IMR-90 (cell line): ENCODE results near the gene PROX2. TPM values are rescaled to one million over a fixed set of nuclear protein-coding genes. Genes with fewer than 3 reads are reported as not detected.
A peak's percentile ranks its signal among the peaks of the same experiment; 100 is the strongest.

ENCODE experiments used
- ATAC-seq: fragments of 200-7000 bp; cut with Tn5 transposase; 2 replicates; pipeline ENCODE4 v1.9.1; 2020; ENCODE audit warnings: low read depth, mild to moderate bottlenecking, moderate library complexity
- BruUV-seq: library from RNA; stranded (reverse); fragments of 400-500 nt; replicated peaks from 2 replicates; lab custom pipeline; 2021; lab: Mats Ljungman, UMichigan
- CTCF ChIA-PET: fragments of 300-600 bp; formaldehyde crosslinking; extraction: SDS; loops from one replicate; lab custom pipeline; 2021; ENCODE audit warnings: antibody characterized with exemption; lab: Yijun Ruan, JAX
- POLR2A ChIA-PET: fragments of 300-600 bp; sonication (Branson Sonifier 250); formaldehyde crosslinking; loops from one replicate; lab custom pipeline; 2022; ENCODE audit warnings: antibody characterized with exemption; ENCODE audit not compliant: unreplicated experiment; lab: Charles Lee
- DNase-seq: peaks from one replicate; pipeline ENCODE4 v3.0.0; 2013
- H2AFZ ChIP-seq: replicated peaks from 2 replicates; pipeline ENCODE3; 2013; ENCODE audit warnings: low read length, mild to moderate bottlenecking; ENCODE audit not compliant: poor library complexity
- H2AK5ac ChIP-seq: 2 replicates; pipeline ENCODE4 v1.6.1; 2013; ENCODE audit warnings: low read depth, low read length, inconsistent platforms
- H2AK9ac ChIP-seq: replicated peaks from 2 replicates; pipeline ENCODE3; 2013; ENCODE audit warnings: mild to moderate bottlenecking, low read depth, low read length, moderate library complexity; ENCODE audit not compliant: poor library complexity
- H2BK120ac ChIP-seq: 2 replicates; pipeline ENCODE4 v1.6.1; 2013; ENCODE audit warnings: low read depth, low read length, inconsistent platforms
- H2BK15ac ChIP-seq: 3 replicates; pipeline ENCODE4 v1.6.1; 2013; ENCODE audit warnings: low read depth, low read length, inconsistent platforms
- H2BK20ac ChIP-seq: 2 replicates; pipeline ENCODE4 v1.6.1; 2013; ENCODE audit warnings: low read depth, mild to moderate bottlenecking, inconsistent platforms, low read length, moderate library complexity
- H2BK5ac ChIP-seq: 2 replicates; pipeline ENCODE4 v1.6.1; 2013; ENCODE audit warnings: mild to moderate bottlenecking, low read depth, low read length, inconsistent platforms; ENCODE audit not compliant: poor library complexity, severe bottlenecking
- H3K14ac ChIP-seq: replicated peaks from 2 replicates; pipeline ENCODE4 v1.6.1; 2013; ENCODE audit warnings: low read depth, low read length, inconsistent platforms
- H3K18ac ChIP-seq: 2 replicates; pipeline ENCODE4 v1.6.1; 2013; ENCODE audit warnings: low read depth, low read length, control low read depth
- H3K23ac ChIP-seq: 2 replicates; pipeline ENCODE4 v1.6.1; 2013; ENCODE audit warnings: low read depth, low read length, inconsistent platforms
- H3K27ac ChIP-seq: 2 replicates; pipeline ENCODE4 v1.5.1; 2013; ENCODE audit warnings: mild to moderate bottlenecking, control low read depth, low read length; ENCODE audit not compliant: insufficient read depth
- H3K27me3 ChIP-seq: 2 replicates; pipeline ENCODE4 v1.6.1; 2013; ENCODE audit warnings: low read length; ENCODE audit not compliant: control insufficient read depth, insufficient read depth
- H3K36me3 ChIP-seq: 2 replicates; pipeline ENCODE4 v1.6.1; 2013; ENCODE audit warnings: low read length, mixed read lengths; ENCODE audit not compliant: control insufficient read depth, insufficient read depth
- H3K4ac ChIP-seq: 2 replicates; pipeline ENCODE4 v1.6.1; 2013; ENCODE audit warnings: low read depth, low read length, inconsistent platforms
- H3K4me1 ChIP-seq: 2 replicates; pipeline ENCODE4 v1.6.1; 2013; ENCODE audit warnings: low read length, mixed read lengths; ENCODE audit not compliant: control insufficient read depth, insufficient read depth
- H3K4me2 ChIP-seq: 2 replicates; pipeline ENCODE4 v1.6.1; 2013; ENCODE audit warnings: low read depth, mild to moderate bottlenecking, control low read depth, low read length, moderate library complexity
- H3K4me3 ChIP-seq: 2 replicates; pipeline ENCODE4 v1.5.1; 2013; ENCODE audit warnings: low read depth, mild to moderate bottlenecking, control low read depth, low read length, moderate library complexity; ENCODE audit not compliant: insufficient read depth
- H3K56ac ChIP-seq: 2 replicates; pipeline ENCODE4 v1.6.1; 2013; ENCODE audit warnings: low read length, inconsistent platforms; ENCODE audit not compliant: insufficient read depth; ENCODE audit errors: extremely low read depth
- H3K79me1 ChIP-seq, 2 experiments: 2 replicates each; pipeline ENCODE4 v1.6.1; 2013; ENCODE audit warnings: low read length in 2 of 2, inconsistent platforms in 1 of 2, low read depth in 1 of 2
- H3K9ac ChIP-seq: 2 replicates; pipeline ENCODE4 v1.6.1; 2013; ENCODE audit warnings: low read depth, low read length, control low read depth
- H3K9me1 ChIP-seq: 2 replicates; pipeline ENCODE4 v1.6.1; 2013; ENCODE audit warnings: low read length, inconsistent platforms; ENCODE audit not compliant: insufficient read depth
- H3K9me3 ChIP-seq: 2 replicates; pipeline ENCODE4 v1.6.1; 2013; ENCODE audit warnings: low read length; ENCODE audit not compliant: control insufficient read depth, insufficient read depth
- H4K20me1 ChIP-seq: 2 replicates; pipeline ENCODE4 v1.6.1; 2013; ENCODE audit warnings: low read length, inconsistent platforms; ENCODE audit not compliant: insufficient read depth
- H4K5ac ChIP-seq: 2 replicates; pipeline ENCODE4 v1.6.1; 2013; ENCODE audit warnings: mild to moderate bottlenecking, low read depth, low read length, control low read depth
- H4K8ac ChIP-seq, 2 experiments: 2 replicates each; pipeline ENCODE4 v1.6.1; 2013; ENCODE audit warnings: low read depth in 2 of 2, low read length in 2 of 2, control low read depth in 1 of 2, inconsistent platforms in 1 of 2
- H4K91ac ChIP-seq: 2 replicates; pipeline ENCODE4 v1.6.1; 2013; ENCODE audit warnings: low read depth, low read length, inconsistent platforms; ENCODE audit not compliant: insufficient read depth
- BHLHE40 ChIP-seq: fragments of 150-350 bp; IDR thresholded peaks from 2 replicates; pipeline ENCODE4 v1.6.1; 2016; ENCODE audit warnings: mild to moderate bottlenecking, low read depth, low read length
- CEBPB ChIP-seq: IDR thresholded peaks from 2 replicates; pipeline ENCODE4 v1.6.1; 2012; ENCODE audit warnings: low read depth, low read length, improper control_type of control experiment
- CHD1 ChIP-seq: IDR thresholded peaks from 2 replicates; pipeline ENCODE4 v1.6.1; 2012; ENCODE audit warnings: low read depth, low read length, improper control_type of control experiment
- MAFK ChIP-seq: IDR thresholded peaks from 2 replicates; pipeline ENCODE4 v1.6.1; 2012; ENCODE audit warnings: low read depth, low read length, improper control_type of control experiment
- MAZ ChIP-seq: IDR thresholded peaks from 2 replicates; pipeline ENCODE4 v1.6.1; 2012; ENCODE audit warnings: low read depth, mild to moderate bottlenecking, low read length, improper control_type of control experiment, moderate library complexity, borderline replicate concordance
- POLR2A ChIP-seq: IDR thresholded peaks from 2 replicates; pipeline ENCODE4 v1.6.1; 2012; ENCODE audit warnings: mild to moderate bottlenecking, low read depth, low read length
- SMC3 ChIP-seq: fragments of 150-350 bp; IDR thresholded peaks from 2 replicates; pipeline ENCODE4 v1.6.1; 2016; ENCODE audit warnings: low read depth, mild to moderate bottlenecking, antibody characterized with exemption, low read length, moderate library complexity
- WGBS, 2 experiments: methylation state at CpG; one replicate each; pipeline versions ENCODE4 v1.1.5 to v1.1.7; 2013; ENCODE audit warnings: missing lambda C conversion rate in 2 of 2; ENCODE audit not compliant: insufficient read length in 1 of 2; ENCODE audit errors: extremely low coverage in 2 of 2; 5-methylcytosine and 5-hydroxymethylcytosine counted together
- dilution Hi-C: fragments of 300-500 bp; cut with HindIII; formaldehyde crosslinking; loops from one replicate; pipeline ENCODE4 v1.14.3; 2018; ENCODE audit warnings: low sequenced_read_pairs; ENCODE audit not compliant: unreplicated experiment
- in situ Hi-C: fragments of 300-500 bp; cut with MboI; formaldehyde crosslinking; loops from 3 replicates; pipeline ENCODE4 v1.14.3; 2019; ENCODE audit warnings: low sequenced_read_pairs, inconsistent platforms, mixed read lengths
- intact Hi-C: fragments of 100-400 bp; cut with micrococcal nuclease; formaldehyde crosslinking; loops from 2 replicates; pipeline ENCODE4 v1.10.0; 2022
- polyA plus RNA-seq, 3 experiments: library from polyadenylated mRNA; depleted of rRNA; stranded (reverse); fragments of >200 nt; gene quantifications; 2 replicates each; pipeline ENCODE4 v1.2.3, GENCODE V29; 2012; ENCODE audit warnings: low replicate concordance in 1 of 3
- total RNA-seq: library from RNA; depleted of rRNA; stranded (reverse); fragments of >200 nt; gene quantifications from 2 replicates; pipeline ENCODE4 v1.2.3, GENCODE V29; 2012
- TF ChIP-seq, protein P1 (sequence below): fragments of 150-350 bp; IDR thresholded peaks from 2 replicates; pipeline ENCODE4 v1.6.1; 2016; ENCODE audit warnings: low read depth, mild to moderate bottlenecking, low read length, moderate library complexity, borderline replicate concordance
- TF ChIP-seq, protein P2 (sequence below): fragments of 150-350 bp; IDR thresholded peaks from 2 replicates; pipeline ENCODE4 v1.6.1; 2017; ENCODE audit warnings: mild to moderate bottlenecking, antibody characterized with exemption, low read length, low read depth

The PROX2 gene
- total and polyA plus RNA-seq, 2 of the 4 experiments (the other 2 are of a cell fraction) = not detected

GRCh38 chr14:74881431-74882102 is 5.6 kb upstream of the PROX2 start, which contains the start of gene DLST:
TSS of gene DLST (plus strand) at chr14:74881916. CDS start at chr14:74881954, 38 bp downstream.
- intact Hi-C loops = loop anchor here (10.0 kb wide), 1 partner anchor 277 kb away; no protein-coding TSS in a partner anchor
- Histone ChIP-seq H2AK9ac (peak within 1 kb of the TSS; percentile 95), H3K9me1 (peaks cover 20% of the 10 kb centered on the region), H3K4me2 (peak within 1 kb of the TSS; percentile 99), H3K4ac (peak within 1 kb of the TSS; percentile 87), H3K18ac (peak within 1 kb of the TSS; percentile 85), H2BK15ac (peak within 1 kb of the TSS; percentile 31; the same call in 2 of the 3 replicates), H2BK5ac (peak within 1 kb of the TSS; percentile 87), H4K20me1 (peaks cover 45% of the 10 kb centered on the region), H3K27ac (peak within 1 kb of the TSS; percentile 89), H3K79me1 (peaks cover 4 to 49% of the 10 kb centered on the region in 2 experiments; a peak in 3 of 4 replicates), H3K14ac (peak within 1 kb of the TSS; percentile 99), H3K4me1 (peaks cover 21% of the 10 kb centered on the region), H2AK5ac (peak within 1 kb of the TSS; percentile 78), H3K27me3 (no peaks in the 10 kb centered on the region), H3K4me3 (peak within 1 kb of the TSS; percentile 94), H2BK20ac (no peak within 1 kb of the TSS), H2AFZ (peak within 1 kb of the TSS; percentile 99), H3K9me3 (no peaks in the 10 kb centered on the region), H3K56ac (peak within 1 kb of the TSS; percentile 69), H4K8ac (peak within 1 kb of the TSS; percentile 93 to 99), H4K91ac (peak within 1 kb of the TSS; percentile 94), H3K9ac (peak within 1 kb of the TSS; percentile 79), H3K23ac (peak within 1 kb of the TSS; percentile 98), H2BK120ac (peak within 1 kb of the TSS; percentile 84), H3K36me3 (no peaks in the 10 kb centered on the region; the same call in 1 of the 2 replicates), H4K5ac (peak within 1 kb of the TSS; percentile 97)
- WGBS, 2 experiments = 1% methylated on average over 25 of the region's 53 CpGs; no CpG with 5 or more reads in 1 of the 2 experiments
- TF ChIP-seq POLR2A (peak; percentile 93), BHLHE40 (peak; percentile 100), CHD1 (peak; percentile 99; the same call in 1 of the 2 replicates), MAZ (peak; percentile 46; the same call in 1 of the 2 replicates), CEBPB (no peak), SMC3 (no peak), MAFK (no peak)
- TF ChIP-seq, protein P1, sequence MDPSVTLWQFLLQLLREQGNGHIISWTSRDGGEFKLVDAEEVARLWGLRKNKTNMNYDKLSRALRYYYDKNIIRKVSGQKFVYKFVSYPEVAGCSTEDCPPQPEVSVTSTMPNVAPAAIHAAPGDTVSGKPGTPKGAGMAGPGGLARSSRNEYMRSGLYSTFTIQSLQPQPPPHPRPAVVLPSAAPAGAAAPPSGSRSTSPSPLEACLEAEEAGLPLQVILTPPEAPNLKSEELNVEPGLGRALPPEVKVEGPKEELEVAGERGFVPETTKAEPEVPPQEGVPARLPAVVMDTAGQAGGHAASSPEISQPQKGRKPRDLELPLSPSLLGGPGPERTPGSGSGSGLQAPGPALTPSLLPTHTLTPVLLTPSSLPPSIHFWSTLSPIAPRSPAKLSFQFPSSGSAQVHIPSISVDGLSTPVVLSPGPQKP = 0 out of 2 replicates have a peak, but pooled peaks have one; percentile 19
- TF ChIP-seq, protein P2, sequence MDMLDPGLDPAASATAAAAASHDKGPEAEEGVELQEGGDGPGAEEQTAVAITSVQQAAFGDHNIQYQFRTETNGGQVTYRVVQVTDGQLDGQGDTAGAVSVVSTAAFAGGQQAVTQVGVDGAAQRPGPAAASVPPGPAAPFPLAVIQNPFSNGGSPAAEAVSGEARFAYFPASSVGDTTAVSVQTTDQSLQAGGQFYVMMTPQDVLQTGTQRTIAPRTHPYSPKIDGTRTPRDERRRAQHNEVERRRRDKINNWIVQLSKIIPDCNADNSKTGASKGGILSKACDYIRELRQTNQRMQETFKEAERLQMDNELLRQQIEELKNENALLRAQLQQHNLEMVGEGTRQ = peak; percentile 10; the same call in 1 of the 2 replicates
- no TSS peak for BruUV-seq
- ChIA-PET CTCF (interaction anchor here (0.9 to 2.6 kb wide), 2 partner anchors 10 to 21 kb away, joined by 8 to 10 read pairs; no protein-coding TSS in a partner anchor), POLR2A (interaction anchor here (0.6 kb wide), 1 partner anchor 10 kb away, joined by 3 read pairs; no protein-coding TSS in a partner anchor)
- ATAC-seq (peak; percentile 87), DNase-seq (peak; percentile 84)
- in situ Hi-C loops = no loop called here
- dilution Hi-C loops = no loop called here
